ENCODE measurements around the gene EXOC6B.

Gene EXOC6B

DNA sequence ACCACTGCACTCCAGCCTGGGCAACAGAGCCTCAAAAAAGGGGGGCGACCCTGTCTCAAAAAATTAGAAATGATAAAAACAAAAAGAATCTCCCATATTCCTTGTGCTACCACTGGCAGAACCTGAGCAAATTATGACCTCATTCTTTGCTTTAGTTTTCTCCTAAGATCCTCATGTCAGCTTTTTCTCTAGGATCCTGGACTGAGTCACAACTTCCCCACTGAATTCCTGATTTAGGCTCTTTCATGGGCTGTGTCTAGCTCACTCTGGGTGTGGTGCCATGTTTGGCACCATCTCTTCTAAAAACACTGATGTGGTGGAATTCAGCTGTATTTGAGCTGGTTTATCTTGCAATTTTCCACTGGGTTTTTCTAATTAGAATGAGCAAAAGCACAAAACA is 37.1 kb downstream of the EXOC6B start:
- DNase-seq, result no peak

DNA sequence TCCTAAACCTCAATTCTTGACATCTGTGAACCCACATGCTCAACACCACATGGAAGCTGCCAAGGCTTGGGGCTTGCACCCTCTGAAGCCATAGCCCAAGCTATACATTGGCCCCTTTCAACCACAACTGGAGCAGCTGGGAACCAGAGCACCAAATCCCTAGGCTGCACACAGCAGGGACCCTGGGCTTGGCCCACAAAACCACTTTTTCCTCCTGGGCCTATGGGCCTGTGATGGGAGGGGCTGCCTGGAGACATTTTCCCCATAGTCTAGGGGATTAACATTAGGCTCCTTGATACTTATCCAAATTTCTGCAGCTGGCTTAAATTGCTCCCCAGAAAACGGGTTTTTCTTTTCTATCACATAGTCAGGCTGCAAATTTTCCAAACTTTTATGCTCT is 40.3 kb downstream of the EXOC6B start:
- no peak for DNase-seq

DNA sequence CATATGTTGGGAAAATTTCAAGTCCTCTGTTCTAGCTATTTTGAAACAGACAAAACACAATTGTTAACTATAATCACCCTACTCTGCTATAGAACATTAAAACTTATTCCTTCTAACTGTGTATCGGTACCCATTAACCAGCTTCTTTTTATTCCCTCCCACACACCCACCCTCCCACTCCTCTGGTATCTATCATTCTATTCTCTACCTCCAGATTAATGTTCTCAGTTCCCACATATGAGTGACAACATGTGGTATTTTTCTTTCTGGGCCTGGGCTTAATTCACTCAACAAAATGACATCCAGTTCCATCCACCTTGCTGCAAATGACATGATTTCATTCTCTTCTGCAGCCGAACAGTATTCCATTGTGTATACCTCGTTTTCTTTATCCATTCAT is 43.3 kb downstream of the EXOC6B start:
- DNase-seq, result no peak

DNA sequence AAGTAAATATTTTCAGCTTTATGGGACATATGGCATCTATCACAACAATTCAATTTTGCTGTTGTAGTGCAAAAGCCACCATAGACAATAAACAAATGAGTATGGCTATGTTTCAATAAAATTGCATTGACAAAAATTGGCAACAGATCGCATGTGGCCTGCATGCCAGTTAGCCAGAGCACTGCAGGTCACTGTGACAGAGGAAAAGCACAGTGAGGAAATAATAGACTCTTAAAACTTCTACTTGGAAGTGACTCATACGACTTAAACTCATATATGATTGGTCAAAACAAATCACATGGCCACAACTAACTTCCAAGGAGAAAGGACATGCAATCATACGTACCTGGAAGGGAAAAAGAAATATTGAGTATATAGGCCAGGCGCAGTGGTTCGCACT is 44.4 kb downstream of the EXOC6B start:
- DNase-seq, result no peak

DNA sequence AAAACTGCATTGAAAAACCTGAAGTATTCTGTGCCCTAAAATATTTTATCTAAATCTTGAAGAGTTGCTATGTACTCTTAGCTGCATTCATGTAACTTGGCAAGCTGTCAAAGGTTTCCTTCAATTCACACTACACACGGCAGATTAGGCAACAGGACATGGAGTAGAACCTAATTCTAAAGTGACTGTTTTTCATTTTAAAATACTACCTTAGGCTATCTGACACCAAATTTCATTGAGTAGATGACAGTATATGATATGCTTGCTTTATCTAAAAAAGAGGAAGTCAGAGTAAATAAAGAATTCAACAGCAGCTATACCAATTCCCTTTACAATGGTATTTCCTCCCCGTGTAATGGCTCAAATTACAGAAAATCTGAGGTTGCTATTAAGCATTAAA is 45.4 kb downstream of the EXOC6B start:
- DNase-seq, result no peak

DNA sequence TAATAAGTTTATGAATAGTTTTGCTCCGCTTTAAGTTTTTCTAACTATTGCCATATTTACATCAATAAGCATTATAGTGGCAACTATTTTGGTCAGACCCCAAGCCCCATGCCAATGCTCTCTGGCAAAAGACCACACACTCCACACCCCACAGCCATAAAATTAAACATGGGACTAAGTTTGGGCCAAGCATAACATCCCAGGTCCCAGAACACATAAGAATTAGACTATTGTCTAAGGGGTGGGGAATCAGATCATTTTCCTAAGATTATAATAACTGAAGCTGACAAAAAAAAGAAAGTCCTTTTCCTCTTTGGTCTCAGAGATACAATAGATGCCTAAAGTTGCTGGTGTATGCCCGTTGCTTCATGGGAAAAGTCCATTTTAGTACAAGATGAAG is 46.3 kb downstream of the EXOC6B start:
- DNase-seq, result no peak

DNA sequence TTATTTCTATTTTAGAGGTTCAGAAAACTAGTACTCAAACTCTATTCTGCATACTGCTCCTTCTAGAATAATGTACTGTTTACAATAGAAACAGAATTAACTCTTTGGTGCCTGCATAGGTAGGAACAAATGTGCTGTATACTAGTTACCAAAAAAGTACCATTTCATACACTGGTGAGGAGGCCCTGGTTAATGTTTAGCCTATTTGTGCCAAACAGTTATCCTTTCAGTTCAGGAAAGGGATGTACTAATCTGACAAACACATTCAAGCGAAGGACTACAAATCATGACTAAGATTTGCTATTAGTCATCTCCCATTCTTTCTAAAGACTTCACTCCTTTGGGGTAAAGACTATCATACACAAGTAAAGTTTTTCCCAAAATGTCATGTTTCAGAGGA is 47.4 kb downstream of the EXOC6B start:
- no peak for DNase-seq

DNA sequence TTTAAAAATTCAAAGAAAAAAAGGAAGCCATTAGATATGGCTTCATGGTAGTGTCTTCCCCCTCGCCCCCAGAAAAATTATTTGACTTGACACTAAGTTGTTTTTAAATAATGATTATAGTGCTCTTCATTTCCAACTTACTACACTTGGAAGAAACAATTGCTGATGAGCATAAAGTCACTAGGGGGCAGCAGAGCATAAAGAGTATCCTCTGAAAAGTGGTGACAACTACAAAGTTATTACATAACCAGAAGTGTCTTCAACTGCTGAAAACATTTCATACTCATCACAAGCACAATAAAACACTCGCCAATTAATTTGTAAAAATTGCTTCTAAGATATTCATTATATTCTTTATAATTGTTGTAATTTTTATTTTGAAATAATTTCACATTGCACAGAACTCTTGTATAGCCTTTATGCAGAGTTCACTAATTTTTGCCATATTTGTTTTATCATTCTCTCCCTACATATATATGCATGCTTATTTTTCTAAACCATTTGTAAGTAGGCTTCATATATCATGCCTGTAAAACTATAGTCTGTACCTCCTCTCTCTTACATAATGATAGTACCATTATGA is 54.9 kb downstream of the EXOC6B start:
- peak in 1 of 2 donors; percentile 46 for DNase-seq

DNA sequence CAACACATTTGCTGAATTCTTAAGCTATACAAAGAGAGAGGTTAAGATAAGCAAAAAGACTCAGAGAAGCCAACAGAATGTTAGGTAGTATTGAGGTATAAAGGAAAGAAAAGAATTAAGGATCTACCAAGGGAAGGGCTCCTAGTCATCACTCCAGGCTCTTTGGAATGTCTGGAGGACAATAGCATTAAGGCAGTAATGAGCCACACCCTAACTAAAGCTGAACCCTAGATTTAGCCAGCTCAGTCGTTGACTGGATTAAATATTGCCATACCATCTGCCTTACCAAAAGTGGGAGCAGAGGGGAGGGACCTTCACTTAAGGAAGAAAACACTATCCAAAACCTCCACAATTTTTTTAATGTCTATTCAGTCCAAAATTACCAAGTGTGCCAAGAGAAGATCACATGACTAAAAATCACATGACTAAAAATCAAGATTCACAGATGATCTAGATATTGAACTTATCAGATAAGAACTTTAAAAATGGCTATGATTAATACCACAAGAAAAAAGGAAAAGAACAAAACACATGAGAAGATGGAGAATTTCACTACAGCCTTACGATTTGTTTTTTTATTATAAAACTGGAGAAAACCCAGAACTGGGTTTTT is 59.7 kb downstream of the EXOC6B start:
- DNase-seq, result no peak

DNA sequence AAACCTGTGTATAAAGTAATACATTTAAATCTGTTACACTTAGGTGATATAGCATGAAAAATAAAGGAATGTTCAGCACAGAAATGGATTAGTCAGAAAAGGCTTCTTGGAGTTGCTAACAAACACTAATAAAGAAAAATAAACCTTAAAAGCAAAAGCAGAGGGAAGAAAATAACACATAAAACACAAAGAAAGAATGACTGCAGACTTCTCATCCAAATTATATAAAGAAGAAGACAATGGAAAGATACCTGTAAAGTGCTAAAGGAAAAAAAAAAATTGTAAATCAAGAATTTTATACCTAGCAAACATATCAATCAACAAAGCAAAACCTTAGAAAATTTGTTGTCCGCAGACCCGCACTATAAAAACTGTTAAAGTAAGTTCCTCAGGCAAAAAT is 63.6 kb downstream of the EXOC6B start:
- DNase-seq, result no peak

DNA sequence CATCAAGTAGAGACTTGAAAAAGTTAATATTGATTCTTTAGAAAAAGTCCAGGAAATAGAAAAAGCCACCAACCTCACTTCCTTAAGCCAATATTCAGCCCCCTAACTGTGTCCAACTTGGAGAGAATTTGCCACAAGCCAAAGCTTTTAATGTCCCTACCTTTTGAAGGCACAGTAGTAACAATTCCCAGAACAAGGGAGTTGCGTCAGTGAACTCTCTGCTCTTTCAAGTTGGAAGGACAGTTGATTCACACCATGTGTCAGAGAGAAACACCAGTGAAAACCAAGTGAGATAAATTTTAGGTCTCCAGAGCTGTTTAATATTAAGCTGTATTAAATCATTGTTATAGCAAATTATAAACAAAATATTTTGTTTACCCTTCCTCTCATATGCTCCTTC is 66.1 kb downstream of the EXOC6B start:
- DNase-seq, result no peak

DNA sequence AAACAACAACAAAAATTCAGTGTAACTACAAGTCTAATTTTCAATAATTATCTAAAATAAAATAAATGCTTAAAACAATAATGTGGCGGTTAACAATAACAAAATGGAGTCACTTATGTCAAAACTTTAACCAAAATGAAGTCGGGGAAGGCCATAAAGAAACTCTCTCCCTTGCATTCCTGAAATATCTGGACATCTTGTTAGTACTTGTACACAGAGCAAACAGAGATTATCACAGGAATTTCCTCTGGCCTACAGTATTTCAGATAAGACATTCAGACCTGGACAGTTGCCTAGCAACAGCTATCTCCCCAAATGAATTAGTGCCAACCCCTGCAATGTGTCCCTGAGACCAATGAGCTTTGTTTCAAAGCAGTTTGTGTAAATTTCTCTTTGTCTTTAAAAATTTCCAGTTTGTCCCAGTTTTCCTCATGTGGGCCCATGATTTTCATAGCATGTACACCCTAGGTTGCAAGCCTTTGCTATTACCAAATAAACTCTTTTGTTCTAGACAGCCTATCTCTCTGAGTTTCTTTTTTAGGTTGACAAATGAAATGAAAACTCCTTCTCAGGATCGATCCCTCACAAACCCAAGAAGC is 68.6 kb downstream of the EXOC6B start:
- no peak for DNase-seq

DNA sequence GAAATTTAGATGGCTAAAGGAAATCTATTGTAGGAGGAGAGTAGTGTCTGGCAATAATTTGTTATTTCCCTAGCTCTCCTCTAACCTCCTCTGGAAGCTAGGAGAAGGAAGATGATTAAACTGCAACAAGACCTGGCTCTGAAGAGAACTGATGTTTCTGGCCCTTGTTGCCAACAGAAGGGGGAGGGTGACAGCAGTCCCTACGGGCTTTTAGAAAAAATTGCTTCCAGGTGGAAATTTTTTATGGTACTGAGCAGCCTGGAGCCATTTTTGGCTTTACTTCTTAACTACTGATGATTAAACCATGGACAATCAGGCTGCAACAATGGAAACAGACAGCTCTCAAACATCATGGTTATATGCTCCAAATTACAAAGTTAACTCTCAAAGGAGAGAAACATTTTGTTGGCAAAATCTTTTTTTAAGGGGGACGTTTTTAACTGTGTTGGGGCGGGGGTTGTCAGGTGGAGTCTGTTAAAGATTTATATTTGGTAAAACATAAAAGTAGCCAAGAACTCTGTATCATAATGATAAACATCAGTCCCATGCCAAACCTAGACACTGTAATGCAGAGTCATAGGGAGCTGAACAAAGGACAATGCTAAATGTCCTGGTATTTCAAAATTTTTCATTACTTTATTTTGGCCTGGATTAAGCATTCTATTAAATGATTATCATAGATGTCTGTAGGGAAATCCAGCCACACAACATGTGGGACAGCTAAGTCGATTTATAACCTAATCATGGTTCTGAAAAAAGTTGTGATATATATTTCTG is 70.0 kb downstream of the EXOC6B start:
- DNase-seq, result no peak

DNA sequence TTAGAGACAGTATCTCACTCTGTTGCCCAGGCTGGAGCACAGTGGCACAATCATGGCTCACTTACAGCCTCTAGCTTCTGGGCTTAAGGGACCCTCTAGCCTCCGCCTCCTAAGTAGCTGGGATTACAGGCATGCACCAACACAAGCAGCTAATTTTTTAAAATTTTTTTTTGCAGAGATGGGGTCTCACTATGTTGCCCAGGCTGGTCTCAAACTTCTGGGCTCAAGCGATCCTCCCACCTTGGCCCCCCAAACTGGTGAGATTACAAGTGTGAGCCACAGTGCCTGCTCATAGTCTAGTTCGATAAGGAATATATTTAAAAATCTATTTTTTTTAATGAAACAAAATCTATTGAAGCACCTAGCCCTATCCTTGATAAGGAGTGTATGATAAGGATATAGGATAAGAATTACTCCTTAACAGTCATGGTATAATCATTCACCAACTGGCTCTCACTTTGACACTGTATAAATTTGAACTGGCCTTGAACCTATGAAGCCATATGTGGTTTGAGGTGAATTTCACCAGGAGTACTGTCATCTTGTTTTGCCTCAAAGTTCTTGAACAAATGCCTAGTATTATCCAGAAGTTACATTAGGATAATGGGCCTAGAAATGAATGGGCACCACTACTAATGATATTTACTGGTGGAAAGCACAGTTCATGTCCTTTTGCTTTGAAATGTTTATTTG is 71.1 kb downstream of the EXOC6B start:
- no peak for DNase-seq

DNA sequence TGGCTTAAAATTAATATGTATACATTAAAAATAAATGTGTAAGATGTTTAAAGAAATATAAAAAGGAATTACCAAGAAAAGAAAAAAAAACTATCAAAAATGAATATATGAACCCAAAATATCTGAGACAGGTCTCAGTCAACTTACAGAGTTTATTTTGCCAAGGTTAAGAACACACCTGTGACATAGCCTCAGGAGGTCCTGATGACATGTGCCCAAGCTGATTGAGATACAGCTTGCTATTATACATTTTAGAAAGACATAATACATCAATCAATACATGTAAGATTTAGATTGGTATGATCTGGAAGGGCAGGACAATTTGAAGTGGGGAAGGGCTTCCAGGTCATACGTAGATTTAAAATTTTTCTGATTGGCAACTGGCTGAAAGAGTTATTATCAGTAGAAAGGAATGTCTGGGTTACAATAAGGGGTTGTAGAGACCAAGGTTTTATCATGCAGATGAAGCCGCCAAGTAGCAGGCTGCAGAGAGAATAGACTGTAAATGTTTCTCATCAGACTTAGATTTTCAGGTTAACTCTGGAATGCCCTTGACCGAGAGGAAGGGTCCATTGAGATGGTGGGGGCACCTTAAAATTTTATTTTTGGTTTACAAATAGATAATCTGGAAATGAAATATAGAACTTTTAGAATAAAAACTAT is 74.7 kb downstream of the EXOC6B start:
- no peak for DNase-seq

DNA sequence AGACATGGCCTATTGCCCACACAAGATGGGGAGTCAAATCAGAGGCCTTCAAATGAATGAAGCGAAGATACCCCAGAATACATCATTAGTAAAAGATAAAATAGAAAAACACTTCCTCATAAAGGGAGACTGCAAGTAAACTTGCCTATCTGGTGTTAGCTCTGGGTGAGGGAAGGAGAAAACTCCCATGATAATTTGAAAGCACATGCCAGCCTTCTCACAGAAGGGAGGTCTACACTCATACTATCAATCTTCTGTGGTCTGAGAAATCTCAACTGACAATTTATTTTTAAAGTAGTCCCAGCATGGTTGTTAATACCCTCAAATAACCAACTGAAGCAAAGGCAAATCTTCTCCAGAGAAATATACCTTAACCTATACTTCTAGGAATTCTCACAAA is 75.4 kb downstream of the EXOC6B start:
- DNase-seq, result no peak

DNA sequence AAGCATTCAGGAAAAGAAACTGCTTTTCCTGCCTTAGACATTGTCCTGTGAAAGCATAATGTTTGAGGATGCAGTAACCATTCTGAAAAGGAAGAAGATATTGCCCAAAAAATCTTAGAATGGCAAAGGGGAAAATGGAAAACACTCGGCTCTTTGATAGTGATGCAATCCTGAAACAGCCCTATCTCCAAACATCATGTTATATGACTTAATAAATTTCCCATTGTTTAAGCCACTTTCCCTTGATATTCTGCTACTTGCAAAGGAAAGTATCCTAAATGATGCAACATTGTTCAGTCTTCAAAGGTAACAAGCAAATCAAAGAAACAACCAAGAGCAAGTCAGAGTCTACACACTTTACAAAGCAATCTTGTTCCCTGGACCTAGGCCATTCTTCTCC is 78.5 kb downstream of the EXOC6B start:
- no peak for DNase-seq

DNA sequence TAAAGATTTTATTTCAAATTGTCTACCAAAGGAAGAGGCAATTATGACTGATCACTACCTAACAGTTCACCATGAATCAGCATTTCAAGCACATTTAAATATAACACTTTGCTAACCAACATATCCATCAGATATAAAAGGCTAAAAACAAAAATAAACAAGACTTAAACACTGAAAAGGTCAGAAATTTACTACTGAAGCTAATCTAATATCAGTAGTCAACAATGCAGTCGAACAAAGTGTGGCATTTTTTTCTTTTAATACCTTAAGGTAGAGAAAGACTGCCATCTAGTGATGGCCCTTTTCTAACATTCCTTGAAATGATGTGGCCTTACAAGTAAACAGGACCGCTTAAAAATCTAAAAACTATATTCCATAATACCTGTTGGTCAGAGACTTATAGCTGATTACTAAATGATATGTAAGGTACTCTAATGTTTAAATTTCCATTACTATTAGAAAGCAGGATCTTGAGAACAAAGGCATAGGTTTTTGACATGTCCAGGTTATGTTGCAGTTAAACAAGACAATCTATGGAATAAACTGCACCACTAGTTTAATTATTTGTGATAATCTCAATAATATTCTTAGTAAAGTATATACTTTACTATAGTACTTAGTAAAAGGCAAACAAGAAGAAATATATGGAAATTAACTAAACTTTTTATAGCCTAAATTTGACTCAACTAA is 80.0 kb downstream of the EXOC6B start:
- no peak for DNase-seq

DNA sequence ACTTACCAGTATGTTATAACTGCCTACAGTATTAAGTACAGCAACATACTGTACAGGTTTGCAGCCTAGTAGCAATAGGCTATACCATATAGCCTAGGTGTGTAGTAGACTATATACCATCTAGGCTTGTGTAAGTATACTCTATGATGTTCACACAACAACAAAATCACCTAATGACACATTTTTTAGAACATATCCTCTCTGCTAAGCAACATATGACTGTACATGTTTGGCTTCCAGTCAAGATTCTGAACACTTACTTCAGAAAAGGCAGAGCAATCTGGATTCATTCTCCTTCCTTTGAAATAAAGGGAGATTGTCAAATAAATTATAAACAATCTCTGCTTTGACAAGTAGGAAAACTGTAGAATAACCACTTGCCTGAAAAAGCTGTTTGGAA is 81.8 kb downstream of the EXOC6B start:
- DNase-seq, result no peak

DNA sequence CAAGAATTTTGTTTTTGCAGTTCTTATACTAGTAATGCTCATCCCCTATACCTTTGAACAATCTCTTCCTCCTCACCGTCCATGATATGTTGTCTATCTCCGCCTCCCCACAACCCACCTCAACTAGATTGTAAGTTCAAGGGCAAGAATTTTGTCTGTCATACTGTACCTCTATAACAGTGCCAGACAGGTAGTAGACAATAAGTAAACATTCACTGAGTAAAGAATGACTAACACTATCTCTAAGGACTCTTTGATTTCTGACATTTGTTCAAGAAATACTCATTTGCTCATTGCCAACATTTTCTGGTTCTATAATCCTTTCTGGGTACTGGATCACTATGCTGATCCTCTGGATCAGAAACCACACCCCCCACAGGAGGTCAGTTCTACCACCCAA is 82.4 kb downstream of the EXOC6B start:
- no peak for DNase-seq

DNA sequence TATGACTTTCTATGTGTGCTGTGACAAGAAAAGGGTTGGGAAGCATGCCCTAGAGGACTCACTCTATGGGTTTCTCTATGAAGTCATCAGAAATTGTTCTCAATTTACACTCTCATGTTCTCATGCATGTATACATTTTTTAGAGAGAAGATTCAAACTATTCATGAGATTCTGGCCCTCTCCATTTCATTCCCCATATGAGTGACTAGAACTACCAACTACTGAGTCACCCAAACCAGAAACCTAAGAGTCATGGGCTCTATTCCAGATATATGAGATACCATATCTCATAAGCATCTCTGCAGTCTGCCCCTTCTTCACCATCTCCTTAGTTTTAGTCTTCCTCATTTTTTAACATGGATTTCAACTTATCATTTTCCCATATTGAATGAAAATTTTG is 87.7 kb downstream of the EXOC6B start:
- DNase-seq, result no peak

DNA sequence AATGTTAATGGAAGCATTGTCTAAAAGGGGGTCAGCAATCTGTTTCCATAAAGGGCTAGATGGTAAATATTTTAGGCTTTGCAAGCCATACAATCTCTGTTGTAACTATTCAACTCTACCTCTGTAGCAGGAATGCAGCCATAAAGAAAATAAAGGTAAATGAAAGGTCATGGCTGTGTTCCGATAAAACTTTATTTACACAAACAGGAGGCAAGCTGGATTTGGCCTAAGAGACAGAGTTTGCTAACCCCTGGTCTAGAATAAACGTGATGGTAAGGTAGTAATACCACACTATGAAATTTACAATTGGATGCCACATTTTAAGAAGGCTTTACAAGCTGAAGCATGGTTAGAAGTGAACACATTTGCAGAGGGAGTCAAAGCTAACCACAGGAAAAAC is 91.4 kb downstream of the EXOC6B start:
- DNase-seq, result no peak

All from bone marrow (tissue), 2 donors.